Neural cell (in vitro differentiated cells): Measurements from ENCODE around the gene GHRH. TPM values are rescaled to one million over a fixed set of nuclear protein-coding genes. Genes with fewer than 3 reads are reported as not detected.

Experiments used
- H2AFZ ChIP-seq: fragments of 200-600, 300-800 bp; sonication (generic), shearing (Covaris generic); 2 replicates; pipeline ENCODE4 v1.6.0; 2014; ENCODE audit warnings: low read depth, mild to moderate bottlenecking, antibody characterized with exemption, low read length, moderate library complexity
- H3F3A ChIP-seq: fragments of 200-600 bp; shearing (Covaris generic); 2 replicates; pipeline ENCODE4 v1.6.1; 2016; ENCODE audit warnings: mild to moderate bottlenecking, moderate library complexity, mixed read lengths, antibody characterized with exemption, low read length; ENCODE audit not compliant: insufficient read depth, poor library complexity, severe bottlenecking
- H3K27ac ChIP-seq: fragments of 200-600, 300-800 bp; sonication (generic), shearing (Covaris generic); 2 replicates; pipeline ENCODE4 v1.5.1; 2014; ENCODE audit warnings: mild to moderate bottlenecking, low read length, moderate library complexity
- H3K27me3 ChIP-seq: fragments of 300-800, 200-600 bp; sonication (generic), shearing (Covaris generic); 2 replicates; pipeline ENCODE4 v1.6.0; 2014; ENCODE audit warnings: mild to moderate bottlenecking, low read depth, low read length, moderate library complexity; ENCODE audit not compliant: insufficient read depth
- H3K36me3 ChIP-seq: fragments of 300-800, 200-600 bp; sonication (generic), shearing (Covaris generic); 2 replicates; pipeline ENCODE4 v1.5.1; 2014; ENCODE audit warnings: mild to moderate bottlenecking, antibody characterized with exemption, low read length, moderate library complexity; ENCODE audit not compliant: insufficient read depth
- H3K4me2 ChIP-seq: fragments of 300-800, 200-600 bp; sonication (generic), shearing (Covaris generic); 2 replicates; pipeline ENCODE4 v1.6.0; 2014; ENCODE audit warnings: mild to moderate bottlenecking, low read length
- H3K4me3 ChIP-seq: fragments of 300-800, 200-600 bp; sonication (generic), shearing (Covaris generic); 2 replicates; pipeline ENCODE4 v1.5.1; 2014; ENCODE audit warnings: mild to moderate bottlenecking, low read length, moderate library complexity
- H3K79me2 ChIP-seq: fragments of 200-600 bp; shearing (Covaris generic); replicated peaks from 2 replicates; pipeline ENCODE4 v1.6.0; 2014; ENCODE audit warnings: mild to moderate bottlenecking, low read length, moderate library complexity; ENCODE audit not compliant: insufficient read depth
- H3K9ac ChIP-seq: fragments of 300-800, 200-600 bp; sonication (generic), shearing (Covaris generic); 2 replicates; pipeline ENCODE4 v1.6.1; 2016; ENCODE audit warnings: mild to moderate bottlenecking, low read length, mixed read lengths
- H3K9me2 ChIP-seq: fragments of 200-600 bp; shearing (Covaris generic); 2 replicates; pipeline ENCODE4 v1.6.1; 2016; ENCODE audit warnings: mild to moderate bottlenecking, low read length, mixed read lengths; ENCODE audit not compliant: insufficient read depth
- H3K9me3 ChIP-seq: fragments of 200-600, 300-800 bp; sonication (generic), shearing (Covaris generic); 2 replicates; pipeline ENCODE4 v1.6.1; 2016; ENCODE audit warnings: mild to moderate bottlenecking, mixed run types, low read length, moderate library complexity, mixed read lengths
- H4K20me1 ChIP-seq: fragments of 200-600 bp; shearing (Covaris generic); 2 replicates; pipeline ENCODE4 v1.6.1; 2016; ENCODE audit warnings: mild to moderate bottlenecking, mixed run types; ENCODE audit not compliant: insufficient read depth
- EZH2 ChIP-seq: fragments of 200-600, 300-800 bp; shearing (Covaris generic), sonication (generic); IDR thresholded peaks from 2 replicates; pipeline ENCODE4 v1.6.1; 2014; ENCODE audit warnings: antibody characterized with exemption, low read length, borderline replicate concordance, mild to moderate bottlenecking; ENCODE audit not compliant: insufficient read depth, poor library complexity, severe bottlenecking
- MXI1 ChIP-seq: fragments of 450-650 bp; conservative IDR thresholded peaks from 2 replicates; pipeline ENCODE4 v1.6.1; 2014; ENCODE audit warnings: antibody characterized with exemption, mild to moderate bottlenecking; ENCODE audit not compliant: poor library complexity, severe bottlenecking
- POLR2AphosphoS5 ChIP-seq: IDR thresholded peaks from 2 replicates; pipeline ENCODE4 v1.6.1; 2012
- RAD21 ChIP-seq: fragments of 450-650 bp; conservative IDR thresholded peaks from 2 replicates; pipeline ENCODE4 v1.6.1; 2014; ENCODE audit warnings: antibody characterized with exemption, mild to moderate bottlenecking, moderate library complexity
- SMC3 ChIP-seq: fragments of 450-650 bp; conservative IDR thresholded peaks from 2 replicates; pipeline ENCODE4 v1.6.1; 2014; ENCODE audit warnings: antibody characterized with exemption, mild to moderate bottlenecking, moderate library complexity; ENCODE audit not compliant: poor library complexity
- TAF1 ChIP-seq: IDR thresholded peaks from 2 replicates; pipeline ENCODE4 v1.6.1; 2012; ENCODE audit warnings: low read depth
- polyA plus RNA-seq: library from polyadenylated mRNA; depleted of rRNA; stranded (reverse); fragments of >200 nt; gene quantifications from 2 replicates; pipeline ENCODE4 v1.2.3, GENCODE V29; 2014
- TF ChIP-seq, protein P1 (sequence below): IDR thresholded peaks from 2 replicates; pipeline ENCODE4 v1.6.1; 2012; ENCODE audit warnings: borderline replicate concordance
- TF ChIP-seq, protein P2 (sequence below): fragments of 450-650 bp; IDR thresholded peaks from 2 replicates; pipeline ENCODE4 v1.5.1; 2014; ENCODE audit warnings: antibody characterized with exemption, mild to moderate bottlenecking, moderate library complexity; ENCODE audit not compliant: poor library complexity, severe bottlenecking

Gene GHRH
- polyA plus RNA-seq, 1 donor from 2014 or later = not detected

- H3K36me3 ChIP-seq = no peaks in the 10 kb centered on the region
- peaks cover 5% of the 10 kb centered on the region for H3K79me2 ChIP-seq
- H2AFZ ChIP-seq = no peak overlapping the region
- H3K4me3 ChIP-seq = no peak overlapping the region
- H3F3A ChIP-seq = no peaks in the 10 kb centered on the region
- no peak overlapping the region for H3K27ac ChIP-seq
- H3K4me2 ChIP-seq = no peak overlapping the region
- no peaks in the 10 kb centered on the region for H4K20me1 ChIP-seq
- H3K9me3 ChIP-seq = no peaks in the 10 kb centered on the region
- no peaks in the 10 kb centered on the region for H3K9me2 ChIP-seq
- TF ChIP-seq, protein P1, sequence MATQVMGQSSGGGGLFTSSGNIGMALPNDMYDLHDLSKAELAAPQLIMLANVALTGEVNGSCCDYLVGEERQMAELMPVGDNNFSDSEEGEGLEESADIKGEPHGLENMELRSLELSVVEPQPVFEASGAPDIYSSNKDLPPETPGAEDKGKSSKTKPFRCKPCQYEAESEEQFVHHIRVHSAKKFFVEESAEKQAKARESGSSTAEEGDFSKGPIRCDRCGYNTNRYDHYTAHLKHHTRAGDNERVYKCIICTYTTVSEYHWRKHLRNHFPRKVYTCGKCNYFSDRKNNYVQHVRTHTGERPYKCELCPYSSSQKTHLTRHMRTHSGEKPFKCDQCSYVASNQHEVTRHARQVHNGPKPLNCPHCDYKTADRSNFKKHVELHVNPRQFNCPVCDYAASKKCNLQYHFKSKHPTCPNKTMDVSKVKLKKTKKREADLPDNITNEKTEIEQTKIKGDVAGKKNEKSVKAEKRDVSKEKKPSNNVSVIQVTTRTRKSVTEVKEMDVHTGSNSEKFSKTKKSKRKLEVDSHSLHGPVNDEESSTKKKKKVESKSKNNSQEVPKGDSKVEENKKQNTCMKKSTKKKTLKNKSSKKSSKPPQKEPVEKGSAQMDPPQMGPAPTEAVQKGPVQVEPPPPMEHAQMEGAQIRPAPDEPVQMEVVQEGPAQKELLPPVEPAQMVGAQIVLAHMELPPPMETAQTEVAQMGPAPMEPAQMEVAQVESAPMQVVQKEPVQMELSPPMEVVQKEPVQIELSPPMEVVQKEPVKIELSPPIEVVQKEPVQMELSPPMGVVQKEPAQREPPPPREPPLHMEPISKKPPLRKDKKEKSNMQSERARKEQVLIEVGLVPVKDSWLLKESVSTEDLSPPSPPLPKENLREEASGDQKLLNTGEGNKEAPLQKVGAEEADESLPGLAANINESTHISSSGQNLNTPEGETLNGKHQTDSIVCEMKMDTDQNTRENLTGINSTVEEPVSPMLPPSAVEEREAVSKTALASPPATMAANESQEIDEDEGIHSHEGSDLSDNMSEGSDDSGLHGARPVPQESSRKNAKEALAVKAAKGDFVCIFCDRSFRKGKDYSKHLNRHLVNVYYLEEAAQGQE = no peak
- TF ChIP-seq EZH2 = no peak
- no peak for TF ChIP-seq SMC3
- TF ChIP-seq MXI1 = no peak
- TF ChIP-seq, protein P2, sequence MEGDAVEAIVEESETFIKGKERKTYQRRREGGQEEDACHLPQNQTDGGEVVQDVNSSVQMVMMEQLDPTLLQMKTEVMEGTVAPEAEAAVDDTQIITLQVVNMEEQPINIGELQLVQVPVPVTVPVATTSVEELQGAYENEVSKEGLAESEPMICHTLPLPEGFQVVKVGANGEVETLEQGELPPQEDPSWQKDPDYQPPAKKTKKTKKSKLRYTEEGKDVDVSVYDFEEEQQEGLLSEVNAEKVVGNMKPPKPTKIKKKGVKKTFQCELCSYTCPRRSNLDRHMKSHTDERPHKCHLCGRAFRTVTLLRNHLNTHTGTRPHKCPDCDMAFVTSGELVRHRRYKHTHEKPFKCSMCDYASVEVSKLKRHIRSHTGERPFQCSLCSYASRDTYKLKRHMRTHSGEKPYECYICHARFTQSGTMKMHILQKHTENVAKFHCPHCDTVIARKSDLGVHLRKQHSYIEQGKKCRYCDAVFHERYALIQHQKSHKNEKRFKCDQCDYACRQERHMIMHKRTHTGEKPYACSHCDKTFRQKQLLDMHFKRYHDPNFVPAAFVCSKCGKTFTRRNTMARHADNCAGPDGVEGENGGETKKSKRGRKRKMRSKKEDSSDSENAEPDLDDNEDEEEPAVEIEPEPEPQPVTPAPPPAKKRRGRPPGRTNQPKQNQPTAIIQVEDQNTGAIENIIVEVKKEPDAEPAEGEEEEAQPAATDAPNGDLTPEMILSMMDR = no peak
- no peak for TF ChIP-seq POLR2AphosphoS5
- no peak for TF ChIP-seq TAF1
- H3K27me3 ChIP-seq = no peaks in the 10 kb centered on the region
- no peak overlapping the region for H3K9ac ChIP-seq
Measured at GRCh38 chr20:37293301-37293943, 31.8 kb upstream of the GHRH start.

DNA sequence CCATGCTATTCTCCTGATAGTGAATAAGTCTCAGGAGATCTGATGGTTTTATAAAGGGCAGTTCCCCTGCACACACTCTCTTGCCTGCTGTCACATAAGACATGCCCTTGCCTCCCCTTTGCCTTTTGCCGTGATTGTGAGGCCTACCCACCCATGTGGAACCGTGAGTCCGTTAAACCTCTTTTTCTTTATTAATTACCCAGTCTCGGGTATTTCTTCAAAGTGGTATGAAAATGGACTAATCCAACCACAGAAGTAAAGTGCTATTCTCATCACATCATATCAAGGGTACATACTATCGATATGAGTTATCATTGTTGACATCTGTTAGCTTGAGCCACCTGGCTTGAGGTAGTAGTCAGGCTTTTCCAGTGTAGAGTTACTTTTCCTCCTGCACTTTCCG, 30.1 kb upstream of the GHRH start:
- no peak overlapping the region for H2AFZ ChIP-seq
- no peak overlapping the region for H3K9ac ChIP-seq
- H4K20me1 ChIP-seq = no peaks in the 10 kb centered on the region
- peaks cover 3% of the 10 kb centered on the region for H3K79me2 ChIP-seq
- H3K27ac ChIP-seq = no peak overlapping the region
- no peaks in the 10 kb centered on the region for H3K36me3 ChIP-seq
- no peak overlapping the region for H3K4me2 ChIP-seq
- TF ChIP-seq EZH2 = no peak
- TF ChIP-seq RAD21 = no peak
- TF ChIP-seq TAF1 = no peak
- TF ChIP-seq, protein P1 = no peak
- TF ChIP-seq, protein P2 = no peak
- no peak overlapping the region for H3K4me3 ChIP-seq
- H3K27me3 ChIP-seq = no peaks in the 10 kb centered on the region
- H3K9me3 ChIP-seq = no peaks in the 10 kb centered on the region
- no peaks in the 10 kb centered on the region for H3F3A ChIP-seq
- H3K9me2 ChIP-seq = no peaks in the 10 kb centered on the region
